GM19463 (cell line): ENCODE measurements around the gene ITGA8.
"Not testable (repeated sequence)": the region's sequence is repeated elsewhere in the genome, so short reads cannot be mapped to it uniquely, and the experiment has no call there.

Experiments
- ATAC-seq: cut with Tn5 transposase; IDR thresholded peaks from one replicate; pipeline ENCODE4 v1.9.1; 2021; ENCODE audit warnings: mild to moderate bottlenecking, moderate library complexity; ENCODE audit not compliant: unreplicated experiment

The ITGA8 gene

GRCh38 chr10:15620836-15621515 lies 98.7 kb downstream of the ITGA8 start:
- ATAC-seq = no peak

- no peak for ATAC-seq
Observed at GRCh38 chr10:15620337-15620736, 99.4 kb downstream of the ITGA8 start.

GRCh38 chr10:15609246-15609645 lies 110.5 kb downstream of the ITGA8 start:
- ATAC-seq = no peak

GRCh38 chr10:15606377-15606776 lies 113.3 kb downstream of the ITGA8 start:
- no peak for ATAC-seq

- ATAC-seq = no peak
Observed at GRCh38 chr10:15605740-15606369, 113.9 kb downstream of the ITGA8 start.

GRCh38 chr10:15603446-15604011 lies 116.2 kb downstream of the ITGA8 start:
- no peak for ATAC-seq

- ATAC-seq = no peak
Observed at GRCh38 chr10:15601819-15602218, 117.9 kb downstream of the ITGA8 start.

- no peak for ATAC-seq
Observed at GRCh38 chr10:15595260-15595659, 124.5 kb downstream of the ITGA8 start.

- ATAC-seq = no peak
Observed at GRCh38 chr10:15591937-15592336, 127.8 kb downstream of the ITGA8 start.

GRCh38 chr10:15591431-15591830 lies 128.3 kb downstream of the ITGA8 start:
- ATAC-seq = no peak

- ATAC-seq = no peak
Observed at GRCh38 chr10:15588635-15589508, 130.8 kb downstream of the ITGA8 start.

- no peak for ATAC-seq
Observed at GRCh38 chr10:15588151-15588550, 131.6 kb downstream of the ITGA8 start.

GRCh38 chr10:15587271-15587670 lies 132.5 kb downstream of the ITGA8 start:
- ATAC-seq = no peak

- ATAC-seq = no peak
Observed at GRCh38 chr10:15585303-15585715, 134.4 kb downstream of the ITGA8 start.

- ATAC-seq = not testable (repeated sequence)
Observed at GRCh38 chr10:15582972-15583371, 136.8 kb downstream of the ITGA8 start.

- ATAC-seq = no peak
Observed at GRCh38 chr10:15579605-15580004, 140.1 kb downstream of the ITGA8 start.

GRCh38 chr10:15572531-15573045 lies 147.1 kb downstream of the ITGA8 start:
- no peak for ATAC-seq

GRCh38 chr10:15571575-15571974 lies 148.1 kb downstream of the ITGA8 start:
- ATAC-seq = no peak

- ATAC-seq = no peak
Observed at GRCh38 chr10:15570738-15571339, 148.9 kb downstream of the ITGA8 start.

GRCh38 chr10:15567952-15568351 lies 151.8 kb downstream of the ITGA8 start:
- no peak for ATAC-seq

- ATAC-seq = no peak
Observed at GRCh38 chr10:15563246-15563645, 156.5 kb downstream of the ITGA8 start.
